GM12891 (cell line): ENCODE data around the gene TMOD1.

Experiments
- PAX5 ChIP-seq: IDR thresholded peaks from 2 replicates; pipeline ENCODE4 v1.6.1; 2011; ENCODE audit warnings: low read length, moderate library complexity, mild to moderate bottlenecking; ENCODE audit not compliant: insufficient read depth, severe bottlenecking
- POLR2A ChIP-seq: IDR thresholded peaks from 2 replicates; pipeline ENCODE4 v1.6.1; 2011; ENCODE audit warnings: low read depth, low read length, control low read depth
- POLR2AphosphoS5 ChIP-seq: IDR thresholded peaks from 2 replicates; pipeline ENCODE4 v1.6.1; 2011; ENCODE audit warnings: low read depth, low read length, control low read depth
- POU2F2 ChIP-seq: IDR thresholded peaks from 2 replicates; pipeline ENCODE4 v1.6.1; 2011; ENCODE audit warnings: low read depth, mild to moderate bottlenecking, control low read depth, low read length, moderate library complexity
- SPI1 ChIP-seq: IDR thresholded peaks from 2 replicates; pipeline ENCODE4 v1.6.1; 2011; ENCODE audit warnings: low read depth, low read length, control low read depth
- TAF1 ChIP-seq: IDR thresholded peaks from 2 replicates; pipeline ENCODE4 v1.6.1; 2011; ENCODE audit warnings: low read depth, low read length, control low read depth

DNA sequence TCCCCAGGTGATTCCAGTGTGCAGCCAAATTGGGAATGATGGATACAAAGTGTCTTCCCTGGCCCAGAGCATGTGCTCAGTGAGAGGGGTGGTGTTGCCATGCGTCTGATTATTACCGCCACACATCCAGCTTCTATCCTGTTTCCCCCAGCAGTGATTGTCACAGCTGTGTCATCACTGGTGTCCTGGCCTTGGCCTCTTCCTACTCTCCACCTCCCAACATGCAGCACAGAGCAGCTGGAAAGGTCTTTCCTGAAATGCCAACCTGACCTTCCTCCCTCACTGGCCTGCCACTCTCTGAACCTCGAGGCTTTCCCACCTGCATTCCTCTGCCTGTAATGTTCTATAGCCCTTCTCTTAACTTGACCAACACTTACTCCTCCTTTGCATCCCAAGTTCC lies 60.0 kb downstream of the TMOD1 start:
- no peak for TF ChIP-seq SPI1
- no peak for TF ChIP-seq POLR2A
- TF ChIP-seq TAF1 = no peak
- no peak for TF ChIP-seq POLR2AphosphoS5
- TF ChIP-seq PAX5 = no peak
- TF ChIP-seq POU2F2 = no peak
